ENCODE measurements around the gene ERBB2.

ERBB2 gene

GRCh38 chr17:39655105-39655504 is 44.8 kb upstream of the ERBB2 start:
- in situ Hi-C loops (cut with HindIII; ENCODE audit: low sequenced_read_pairs) = no loop called here
- DNase-seq (ENCODE audit: low read depth, low spot score) = no peak
- no peak for TF ChIP-seq CTCF (IDR thresholded peaks at IDR 0.05; ENCODE audit: low read depth, low read length)
- no peak overlapping the region for H3K4me3 ChIP-seq (ENCODE audit: low read depth, low read length)

GRCh38 chr17:39658346-39658745 is 41.5 kb upstream of the ERBB2 start:
- no peak overlapping the region for H3K4me3 ChIP-seq (ENCODE audit: low read depth, low read length)
- no peak for TF ChIP-seq CTCF (IDR thresholded peaks at IDR 0.05; ENCODE audit: low read depth, low read length)
- DNase-seq (ENCODE audit: low read depth, low spot score) = no peak
- in situ Hi-C loops (cut with HindIII; ENCODE audit: low sequenced_read_pairs) = no loop called here

- DNase-seq (ENCODE audit: low read depth, low spot score) = no peak
- in situ Hi-C loops (cut with HindIII; ENCODE audit: low sequenced_read_pairs) = no loop called here
- H3K4me3 ChIP-seq (ENCODE audit: low read depth, low read length) = no peak overlapping the region
- no peak for TF ChIP-seq CTCF (IDR thresholded peaks at IDR 0.05; ENCODE audit: low read depth, low read length)
These were observed 41.1 kb upstream of the ERBB2 start for GRCh38 chr17:39658760-39659159.

GRCh38 chr17:39659279-39660010 is 40.4 kb upstream of the ERBB2 start:
- H3K4me3 ChIP-seq (ENCODE audit: low read depth, low read length) = no peak overlapping the region
- in situ Hi-C loops (cut with HindIII; ENCODE audit: low sequenced_read_pairs) = no loop called here
- TF ChIP-seq CTCF (IDR thresholded peaks at IDR 0.05; ENCODE audit: low read depth, low read length) = no peak
- no peak for DNase-seq (ENCODE audit: low read depth, low spot score)

- H3K4me3 ChIP-seq (ENCODE audit: low read depth, low read length) = no peak overlapping the region
- in situ Hi-C loops (cut with HindIII; ENCODE audit: low sequenced_read_pairs) = no loop called here
- no peak for DNase-seq (ENCODE audit: low read depth, low spot score)
- no peak for TF ChIP-seq CTCF (IDR thresholded peaks at IDR 0.05; ENCODE audit: low read depth, low read length)
These were observed 39.9 kb upstream of the ERBB2 start for GRCh38 chr17:39660011-39660360.

GRCh38 chr17:39660397-39661385 is 39.2 kb upstream of the ERBB2 start:
- TF ChIP-seq CTCF (IDR thresholded peaks at IDR 0.05; ENCODE audit: low read depth, low read length) = no peak
- in situ Hi-C loops (cut with HindIII; ENCODE audit: low sequenced_read_pairs) = no loop called here
- no peak for DNase-seq (ENCODE audit: low read depth, low spot score)
- no peak overlapping the region for H3K4me3 ChIP-seq (ENCODE audit: low read depth, low read length)
